ENCODE measurements around the gene SLC6A19. TPM values are rescaled to one million over a fixed set of nuclear protein-coding genes. Genes with fewer than 3 reads are reported as not detected.

SLC6A19 gene
- polyA plus RNA-seq, 1 donor, result 295 TPM

Other genes starting within 250 kb of the SLC6A19 start
- gene NKD2, start 192.8 kb upstream of the SLC6A19 start, polyA plus RNA-seq, result 15.2 TPM
- 76.6 TPM for gene SLC12A7, start 89.5 kb upstream of the SLC6A19 start, polyA plus RNA-seq
- gene SLC6A18, start 23.8 kb downstream of the SLC6A19 start, polyA plus RNA-seq, result 0.03 TPM
- 4.0 TPM for gene TERT, start 93.5 kb downstream of the SLC6A19 start, polyA plus RNA-seq
- 87.4 TPM for gene CLPTM1L, start 143.5 kb downstream of the SLC6A19 start, polyA plus RNA-seq
- gene SLC6A3, start 243.8 kb downstream of the SLC6A19 start, polyA plus RNA-seq, result 0.13 TPM

Measured in large intestine (tissue), 1 donor.